GM18499 (cell line): Measurements from ENCODE around the gene PLEKHA7.

Experiments
- ATAC-seq: cut with Tn5 transposase; IDR thresholded peaks from one replicate; pipeline ENCODE4 v1.9.1; 2021; ENCODE audit warnings: moderate number of reproducible peaks; ENCODE audit not compliant: insufficient read depth, unreplicated experiment

The PLEKHA7 gene

DNA sequence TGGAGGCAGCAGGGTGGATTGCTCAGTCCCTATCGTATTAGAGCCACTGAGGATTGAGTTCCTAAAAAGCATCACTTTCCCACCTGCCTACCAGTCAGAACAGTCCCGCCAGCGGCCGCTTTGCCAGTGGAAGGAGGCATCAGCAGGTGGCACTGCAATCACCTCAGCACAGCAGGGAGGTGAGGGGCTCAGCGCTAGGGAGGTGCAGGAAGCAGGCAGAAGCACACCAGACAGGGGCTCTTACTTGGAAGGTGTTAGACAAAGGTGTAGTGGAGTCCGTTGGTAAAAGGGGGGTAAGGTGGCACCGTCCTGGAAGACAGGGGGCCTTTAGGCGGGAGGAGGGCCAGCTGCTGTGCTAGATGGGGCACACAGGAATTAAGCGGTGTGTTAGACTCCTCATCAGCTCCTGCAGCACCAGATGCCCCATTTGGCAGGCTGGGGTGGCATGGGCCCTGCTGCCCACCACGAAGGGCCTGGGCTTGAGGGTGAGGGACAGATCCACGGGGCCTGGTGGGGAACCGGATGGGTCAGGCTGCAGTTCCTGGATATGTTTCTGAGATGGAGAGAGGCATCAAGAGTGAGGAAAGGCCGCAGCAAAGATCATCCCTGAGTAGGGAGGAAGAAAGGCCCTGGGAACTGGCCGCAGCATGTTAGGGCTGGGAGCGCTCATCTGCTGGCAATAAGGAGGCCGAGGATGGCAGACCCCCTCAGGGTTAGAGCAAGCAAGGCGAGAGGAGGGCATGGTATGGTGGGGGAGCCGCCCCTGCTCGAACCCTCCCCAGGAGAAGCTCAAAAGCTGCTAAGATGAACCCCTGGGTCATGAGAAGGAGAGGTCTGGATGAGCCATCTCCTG is 233.3 kb downstream of the PLEKHA7 start:
- no peak for ATAC-seq

DNA sequence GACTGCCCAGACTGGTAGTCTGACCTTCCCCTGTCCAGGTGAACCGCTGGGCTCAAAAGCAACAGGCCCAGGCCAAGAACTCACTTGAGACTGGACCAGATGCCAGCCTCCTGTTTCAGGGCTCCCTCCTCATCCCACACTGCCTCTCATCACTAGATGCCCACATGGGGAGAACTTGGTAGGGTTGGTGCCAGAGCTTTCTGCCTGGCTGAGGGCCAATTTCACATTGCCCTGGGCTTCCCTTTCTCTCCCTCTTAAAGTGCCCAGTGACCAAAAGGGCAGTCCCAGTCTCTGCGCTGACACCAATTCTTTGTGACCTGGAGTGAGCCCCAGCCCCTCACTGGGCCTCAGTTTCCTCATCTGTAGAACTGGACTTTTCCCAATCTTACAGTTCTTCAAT is 234.1 kb downstream of the PLEKHA7 start:
- ATAC-seq = no peak

DNA sequence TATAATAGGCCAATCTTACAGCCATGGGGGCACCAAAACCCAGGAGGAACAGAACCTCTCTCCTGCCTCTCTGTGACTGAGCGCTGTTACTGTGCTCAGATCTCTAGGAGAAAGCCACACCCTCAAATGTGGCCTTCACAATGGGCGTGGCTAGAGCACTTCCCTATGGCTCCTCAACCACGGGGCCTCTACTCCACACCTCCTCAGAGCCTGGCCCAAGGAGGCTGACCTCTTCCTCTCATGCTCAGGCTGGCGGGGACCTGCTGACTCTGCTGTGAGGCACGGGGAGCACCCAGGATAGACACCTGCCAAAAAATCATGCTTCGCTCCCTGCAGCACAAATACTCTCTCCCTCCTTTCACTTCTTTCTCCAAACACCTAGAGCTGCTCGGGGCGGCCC is 234.8 kb downstream of the PLEKHA7 start:
- ATAC-seq = no peak

DNA sequence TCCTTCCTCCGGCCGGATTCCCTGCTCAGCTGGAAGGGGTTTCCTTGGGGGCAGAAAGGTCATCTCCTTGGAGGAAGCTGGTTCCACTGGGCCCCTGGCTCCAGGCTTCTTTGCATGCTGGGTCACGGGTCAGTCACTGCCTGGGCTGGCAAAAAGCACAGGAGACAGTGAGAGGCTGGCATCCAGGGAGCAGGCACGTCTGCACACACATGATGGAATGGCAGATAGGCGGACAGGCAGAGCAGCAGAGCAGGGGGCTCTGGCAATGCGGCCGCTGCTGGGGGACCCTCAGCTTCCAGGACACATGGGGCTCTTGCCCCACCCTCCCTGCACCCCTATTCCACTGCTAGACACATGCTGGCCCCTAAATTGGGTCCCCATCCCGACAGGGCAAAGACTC is 235.3 kb downstream of the PLEKHA7 start:
- no peak for ATAC-seq

DNA sequence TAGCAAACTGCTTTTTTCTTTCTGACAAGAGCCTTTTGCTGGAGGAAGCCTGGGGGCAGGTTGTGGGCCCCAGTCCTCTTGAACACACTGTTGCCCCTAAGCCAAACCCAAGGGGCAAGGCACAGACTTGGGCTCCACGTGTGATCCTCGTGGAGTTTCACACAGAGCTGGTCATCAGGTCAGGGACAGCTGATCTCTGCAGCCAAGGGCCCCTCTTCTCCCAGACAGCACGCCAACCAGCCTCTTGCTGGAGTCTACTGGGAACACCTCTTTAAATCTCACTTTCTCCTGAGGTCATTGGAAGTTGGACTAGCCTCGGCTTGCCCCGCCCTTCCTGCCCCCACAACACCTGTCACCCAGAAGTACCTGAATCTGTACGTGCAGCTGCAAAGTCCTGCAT is 235.9 kb downstream of the PLEKHA7 start:
- ATAC-seq = no peak

DNA sequence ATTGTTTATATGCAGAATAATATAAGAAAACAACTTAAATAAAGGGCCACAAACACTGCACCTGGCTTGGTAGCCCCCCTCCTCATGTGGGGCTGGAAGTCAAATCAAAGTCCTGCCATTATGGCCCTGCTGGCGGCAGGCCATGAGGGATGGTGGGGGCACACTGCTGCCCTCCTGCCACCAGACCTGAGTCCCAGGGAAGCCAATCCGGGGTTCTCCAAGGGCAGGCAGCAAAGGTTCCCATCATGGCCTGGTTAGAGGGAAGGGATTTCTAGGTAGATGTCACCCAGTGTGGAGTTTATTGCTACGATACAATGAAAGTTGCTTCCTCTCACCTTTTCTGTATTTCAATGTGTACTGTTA is 236.6 kb downstream of the PLEKHA7 start:
- no peak for ATAC-seq

DNA sequence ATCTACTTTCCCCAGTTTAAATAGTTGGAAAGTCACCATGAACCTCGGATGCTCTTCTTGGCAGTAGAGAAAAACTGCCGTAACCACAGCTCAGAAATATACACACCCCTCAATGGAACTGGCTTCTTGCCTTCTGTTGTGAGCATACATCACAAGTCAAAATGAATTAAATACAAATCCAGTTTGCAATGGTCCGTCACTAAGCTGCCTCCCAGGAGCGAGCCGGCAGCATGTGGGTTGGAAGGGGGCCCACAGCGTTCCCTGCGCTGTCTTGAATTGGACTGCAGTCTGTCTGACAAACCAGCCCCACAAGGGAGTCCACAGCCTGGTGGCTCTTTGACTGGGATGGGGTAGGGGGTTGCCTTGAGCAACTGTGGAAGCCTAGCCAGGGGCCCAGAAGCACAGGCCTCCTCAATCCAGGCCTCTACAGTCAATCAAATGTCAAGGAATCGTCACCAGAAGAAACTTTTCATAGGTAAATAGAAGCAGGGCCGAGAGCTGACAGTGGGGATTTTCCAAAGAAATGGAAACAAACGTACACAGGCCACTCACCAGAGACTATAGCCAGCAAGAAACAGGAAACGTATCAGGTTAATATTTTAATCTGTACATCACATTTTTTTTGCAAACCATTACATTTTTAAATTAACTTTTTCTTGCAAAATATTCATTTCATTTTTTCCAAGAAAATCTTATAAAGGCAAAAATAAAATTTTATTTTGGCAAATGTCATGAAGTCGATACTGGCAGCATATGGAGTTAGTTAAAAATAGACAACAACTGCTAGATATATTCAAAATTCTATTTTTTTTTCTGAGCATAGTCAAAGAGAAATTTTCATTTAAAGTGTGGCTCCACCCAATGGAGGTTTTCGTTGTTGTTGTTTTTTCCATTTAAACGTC is 237.3 kb downstream of the PLEKHA7 start:
- no peak for ATAC-seq

DNA sequence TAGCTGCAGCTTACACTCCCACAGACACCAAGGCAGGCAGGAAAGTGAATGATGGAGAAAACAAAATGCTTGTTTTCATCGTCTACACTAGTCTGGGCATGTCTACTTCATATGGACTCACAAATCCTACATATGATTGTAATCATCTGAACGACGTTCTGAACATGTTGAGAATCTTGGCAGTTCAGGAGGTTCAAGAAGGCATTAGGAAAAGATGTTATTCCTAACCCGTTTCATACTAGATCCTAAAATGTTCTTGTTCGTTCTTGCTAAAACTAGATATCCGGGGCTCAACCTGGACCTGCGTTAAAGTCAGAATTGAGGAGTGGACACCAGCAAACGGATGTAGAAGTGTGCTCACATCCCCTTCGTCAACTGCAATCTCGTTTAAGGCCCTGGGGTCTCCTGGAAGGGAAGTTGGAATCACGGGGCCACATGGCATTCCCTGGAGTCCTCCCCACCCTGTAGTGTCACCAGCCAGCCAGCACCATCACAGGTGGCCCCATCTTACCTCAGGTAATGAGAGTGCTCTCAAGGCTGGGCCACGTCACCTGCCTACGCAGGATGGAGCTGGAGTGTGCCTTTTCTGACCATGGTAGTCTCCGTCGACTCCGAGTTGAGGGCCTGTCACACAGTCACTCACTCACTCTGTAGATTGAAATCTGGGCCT is 238.5 kb downstream of the PLEKHA7 start:
- ATAC-seq = no peak

DNA sequence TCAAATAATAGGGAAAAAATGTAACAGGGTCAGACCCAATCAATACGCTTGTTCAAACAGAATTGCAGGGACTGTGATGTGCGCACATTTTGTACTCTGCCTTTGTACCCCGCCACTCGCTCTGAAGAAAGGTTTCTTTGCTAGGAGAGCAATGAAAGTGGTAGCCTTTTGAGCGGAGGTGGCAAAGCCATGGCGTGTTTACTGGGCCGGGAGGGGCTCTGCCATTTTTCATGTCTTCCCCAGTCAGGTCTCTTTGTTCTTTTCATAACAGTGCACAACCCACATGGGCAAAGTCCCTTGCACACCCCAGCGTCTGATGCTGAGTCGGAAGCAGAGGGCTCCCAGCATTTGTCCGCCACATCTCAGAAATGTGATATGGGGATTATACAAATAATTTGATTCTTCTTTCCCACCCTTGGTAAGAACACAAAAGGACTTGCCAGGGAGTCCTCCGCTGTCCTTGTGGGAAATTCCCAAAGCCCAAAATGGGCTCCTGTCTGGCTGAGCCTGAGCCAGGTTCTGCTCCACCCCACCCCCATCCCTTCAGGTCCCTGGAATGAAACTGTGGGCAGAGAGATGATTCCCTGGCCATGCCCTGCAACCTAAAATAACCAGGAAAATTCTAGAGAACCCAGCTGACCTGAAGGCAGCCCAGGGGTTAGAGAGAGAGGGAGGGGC is 239.1 kb downstream of the PLEKHA7 start:
- no peak for ATAC-seq

DNA sequence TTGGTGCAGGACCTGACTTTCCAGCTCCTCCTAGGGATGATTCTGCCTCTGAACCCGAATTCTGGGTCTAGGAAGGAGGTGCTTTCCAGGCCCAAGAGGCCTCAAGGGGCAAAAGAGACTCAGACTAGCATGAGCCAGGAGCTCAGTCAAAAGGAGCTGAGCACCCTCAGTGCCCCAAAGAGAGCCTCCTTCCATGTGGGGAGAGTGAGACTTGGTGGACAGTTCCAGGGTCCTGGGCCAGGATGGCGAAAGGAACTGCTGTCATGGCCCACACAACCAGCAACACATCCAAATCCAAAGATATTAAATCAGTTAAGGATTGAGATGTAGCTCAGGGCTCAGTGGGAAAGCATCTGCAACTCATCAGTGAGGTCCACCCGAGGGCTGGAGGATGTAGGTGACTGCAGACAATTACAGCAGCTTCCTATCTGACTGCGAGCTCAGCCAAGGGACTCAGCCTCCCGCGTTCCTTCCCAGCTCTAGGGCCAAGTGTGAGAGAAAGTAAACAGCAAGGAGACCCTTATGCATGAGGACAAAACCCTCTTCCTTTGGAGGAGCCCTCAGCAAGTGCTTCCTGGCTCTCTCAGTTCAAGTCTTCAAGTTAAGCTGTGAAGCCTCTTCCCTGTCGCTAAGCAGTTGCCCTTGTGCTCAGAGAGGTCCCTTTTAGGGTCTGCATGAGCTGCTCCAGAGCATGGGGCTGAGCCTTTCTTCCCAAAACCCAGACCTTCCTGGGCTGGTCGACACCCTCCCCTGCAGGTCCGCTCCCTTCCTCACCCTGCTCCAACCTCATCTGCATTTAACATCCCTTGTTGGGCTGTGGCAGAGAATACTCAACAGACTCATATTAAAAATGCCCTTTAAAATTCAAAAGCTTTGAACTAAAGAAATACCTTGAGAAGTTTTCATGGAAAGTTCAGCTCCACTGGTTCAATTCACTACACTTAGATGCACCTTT is 240.0 kb downstream of the PLEKHA7 start:
- ATAC-seq = no peak

DNA sequence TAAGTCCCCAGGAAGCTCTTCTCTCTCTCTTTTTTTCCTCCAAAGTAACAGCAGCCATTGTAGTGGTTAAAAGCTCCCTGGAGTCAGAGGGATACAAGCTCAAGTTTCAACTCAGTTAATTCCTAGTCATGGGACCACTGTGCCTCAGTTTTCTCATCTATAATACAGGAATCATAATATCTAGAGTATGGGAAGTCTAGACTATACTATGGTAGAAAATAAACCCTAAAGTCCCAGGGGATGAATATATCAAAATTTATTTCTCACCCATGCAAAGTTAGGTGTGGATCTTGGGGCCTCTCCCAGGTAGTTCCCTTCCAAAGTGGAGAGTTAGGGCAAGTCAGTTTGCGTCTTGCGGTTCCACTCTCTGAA is 242.1 kb downstream of the PLEKHA7 start:
- no peak for ATAC-seq

DNA sequence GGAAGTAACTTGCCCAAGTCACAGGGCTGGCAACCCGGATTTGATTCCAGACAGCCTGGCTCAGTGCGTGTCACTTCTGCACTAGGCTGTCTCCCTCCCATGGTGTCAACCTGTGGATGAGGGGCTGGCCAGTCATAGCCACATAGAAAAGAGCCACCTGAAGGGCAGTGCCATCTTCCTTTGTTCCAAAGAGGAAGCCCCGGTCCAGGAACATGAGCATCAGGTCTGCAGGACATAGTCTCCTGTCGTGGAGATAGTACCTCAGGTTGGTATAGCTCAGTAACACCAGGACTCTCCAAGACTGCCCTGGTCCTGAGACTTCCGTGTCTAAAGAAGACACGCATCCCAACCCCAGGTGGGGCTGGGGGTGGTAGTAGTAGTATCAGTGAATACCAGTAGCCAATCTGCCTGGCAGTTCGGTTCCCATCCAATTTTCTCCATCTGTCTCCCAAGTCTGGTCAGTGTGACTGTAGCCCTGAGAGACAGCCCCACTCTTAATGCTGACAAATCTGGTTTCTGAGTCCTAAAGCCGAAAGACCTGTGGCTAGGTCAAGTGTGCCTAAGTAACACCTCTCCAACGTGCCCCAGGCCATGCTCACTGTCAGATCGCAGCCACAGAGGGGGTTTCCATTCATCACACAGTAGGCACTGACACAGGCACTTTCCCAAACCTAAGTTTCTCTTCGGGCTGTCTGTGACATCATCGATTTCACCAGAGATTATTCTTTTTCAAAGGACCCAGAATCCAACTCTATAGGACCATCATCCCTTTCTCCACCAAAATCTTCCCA is 242.7 kb downstream of the PLEKHA7 start:
- ATAC-seq = no peak

DNA sequence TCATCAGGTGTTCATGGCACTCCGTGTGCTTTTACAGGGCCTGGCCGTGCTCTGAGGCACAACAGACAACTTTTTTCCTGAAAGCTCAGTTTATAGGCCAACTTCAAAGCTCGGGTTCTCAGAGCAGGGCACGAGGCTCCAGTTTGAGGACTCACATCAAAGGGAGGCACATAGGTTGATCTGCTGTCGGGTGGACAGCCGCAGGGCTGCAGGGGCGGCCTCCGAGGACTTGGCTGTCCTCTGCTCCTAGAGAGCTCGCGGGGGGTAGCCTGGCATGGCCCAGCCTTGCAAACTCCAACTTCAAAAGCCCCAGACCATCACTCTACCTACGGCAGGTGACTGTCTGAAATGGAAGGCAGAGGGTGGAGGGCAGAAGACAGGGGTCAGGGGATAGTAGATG is 244.2 kb downstream of the PLEKHA7 start:
- no peak for ATAC-seq

DNA sequence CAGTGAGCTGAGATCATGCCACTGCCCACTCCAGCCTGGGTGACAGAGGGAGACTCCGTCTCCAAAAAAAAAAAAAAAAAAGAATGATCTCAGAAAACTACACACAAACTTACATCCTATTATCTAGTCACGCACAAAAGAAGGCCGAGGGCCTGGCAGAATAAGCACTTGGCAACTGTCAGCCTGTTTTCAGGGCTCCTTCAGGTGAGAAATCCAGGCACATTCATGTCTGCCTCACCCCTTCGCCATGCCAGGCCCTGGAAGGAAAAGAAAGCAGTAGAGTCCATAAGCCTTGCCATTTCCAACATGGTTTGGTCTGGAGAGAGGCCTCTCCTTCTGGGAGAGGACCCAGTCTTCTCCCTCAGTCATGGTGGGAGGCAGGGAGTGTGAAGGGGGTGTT is 244.8 kb downstream of the PLEKHA7 start:
- no peak for ATAC-seq

DNA sequence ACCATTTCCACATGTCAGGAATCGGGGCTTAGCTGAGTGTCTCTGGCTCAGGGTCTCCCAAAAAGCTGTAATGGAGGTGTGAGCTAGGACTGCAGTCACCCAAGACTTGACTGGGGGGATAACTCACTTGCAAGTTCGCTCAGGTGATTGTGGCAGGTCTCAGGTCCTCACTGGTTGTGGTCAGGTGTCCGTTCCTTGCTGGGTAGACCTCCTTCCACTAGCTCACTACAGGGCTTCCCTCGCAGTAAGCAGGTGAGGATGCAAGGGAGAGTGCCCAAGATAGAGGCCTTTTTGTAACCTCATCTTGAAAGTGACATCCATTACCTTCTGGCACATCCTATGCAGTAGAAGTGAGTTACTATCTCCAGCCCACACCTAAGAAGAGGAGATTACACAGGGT is 246.3 kb downstream of the PLEKHA7 start:
- no peak for ATAC-seq

DNA sequence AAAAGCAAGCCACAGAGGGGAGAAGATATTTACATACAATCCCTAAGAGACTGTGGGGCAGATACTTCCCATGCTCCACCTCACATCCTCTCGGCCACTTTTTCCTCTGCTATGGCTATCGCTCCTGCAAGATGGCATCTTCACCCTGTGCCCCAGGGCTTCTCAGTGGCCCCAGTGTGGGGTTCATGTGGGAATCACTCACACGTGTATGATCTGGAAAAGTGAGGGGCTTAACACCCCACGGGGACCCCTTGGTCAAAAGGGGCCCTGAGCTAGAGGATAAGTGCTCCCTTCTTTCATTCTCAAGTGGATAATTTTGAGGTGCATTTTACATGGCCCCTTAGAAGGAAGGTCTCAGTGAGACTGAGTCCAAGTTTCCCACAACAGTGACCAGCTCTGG is 247.1 kb downstream of the PLEKHA7 start:
- no peak for ATAC-seq

DNA sequence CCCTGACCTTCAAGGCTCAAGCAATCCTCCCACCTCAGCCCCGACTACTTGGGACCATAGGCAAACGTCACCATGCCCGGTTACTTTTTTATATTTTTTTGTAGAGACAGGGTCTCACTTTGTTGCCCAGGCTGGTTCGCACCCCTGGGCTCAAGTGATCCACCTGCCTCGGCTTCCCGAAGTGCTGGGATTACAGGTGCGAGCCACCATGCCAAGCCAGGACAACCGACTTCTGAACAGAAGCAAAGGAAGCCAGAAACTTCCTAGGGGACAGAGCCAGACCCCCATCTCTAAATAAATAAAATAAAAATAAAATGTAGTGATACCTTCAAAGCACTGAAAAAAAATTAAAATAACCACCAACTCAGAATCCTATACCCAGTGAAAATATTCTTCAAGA is 249.3 kb downstream of the PLEKHA7 start:
- no peak for ATAC-seq

DNA sequence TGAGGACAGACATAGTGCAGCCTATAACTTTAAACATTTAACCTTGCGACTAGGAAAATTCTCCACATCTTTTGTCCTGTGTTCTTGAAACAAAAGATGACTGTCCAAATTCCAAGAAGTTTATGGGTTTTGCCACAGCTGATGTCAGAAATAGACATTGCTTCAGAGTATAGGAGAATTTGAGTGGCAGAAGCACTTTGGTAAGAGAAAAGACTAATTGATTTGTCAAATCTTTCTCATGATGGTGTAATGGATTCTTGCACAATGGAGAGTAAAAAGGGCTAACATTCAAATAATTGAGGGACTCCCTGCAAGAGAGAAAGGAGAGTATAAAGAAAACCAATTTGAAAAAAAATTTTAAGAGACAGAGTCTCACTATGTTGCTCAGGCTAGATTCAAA is 250.5 kb downstream of the PLEKHA7 start:
- ATAC-seq = no peak
